D721Med (cell line): ENCODE results near the gene EPN2.

Experiments used
- DNase-seq: peaks from one replicate; pipeline ENCODE4 v3.0.0; 2011; ENCODE audit warnings: low spot score; ENCODE audit not compliant: insufficient read length
- FAIRE-seq: peaks from 2 replicates; lab custom pipeline; 2011; peaks lifted over from hg19 to GRCh38; lab: Jason Lieb, UNC
- CTCF ChIP-seq: IDR thresholded peaks from 2 replicates; pipeline ENCODE4 v1.5.1; 2012; ENCODE audit warnings: mild to moderate bottlenecking, control low read depth; ENCODE audit not compliant: insufficient read depth; ENCODE audit errors: missing control alignments

Gene EPN2

GRCh38 chr17:19253112-19253511, 15.9 kb downstream of the EPN2 start:
- DNase-seq (no peak), FAIRE-seq (no peak)
- no peak for TF ChIP-seq CTCF

- no peak for TF ChIP-seq CTCF
- no peak for FAIRE-seq
- no peak for DNase-seq
Observed at GRCh38 chr17:19254651-19255050, 17.5 kb downstream of the EPN2 start.

GRCh38 chr17:19255279-19255678, 18.1 kb downstream of the EPN2 start:
- DNase-seq: no peak
- no peak for FAIRE-seq
- no peak for TF ChIP-seq CTCF

- FAIRE-seq: no peak
- no peak for TF ChIP-seq CTCF
- no peak for DNase-seq
Observed at GRCh38 chr17:19258371-19258770, 21.2 kb downstream of the EPN2 start.

- TF ChIP-seq CTCF: no peak
- DNase-seq (no peak), FAIRE-seq (no peak)
Observed at GRCh38 chr17:19260958-19261357, 23.8 kb downstream of the EPN2 start.

- DNase-seq (no peak), FAIRE-seq (no peak)
- TF ChIP-seq CTCF: no peak
Observed at GRCh38 chr17:19261426-19261825, 24.3 kb downstream of the EPN2 start.

GRCh38 chr17:19262650-19263631, 25.8 kb downstream of the EPN2 start:
- TF ChIP-seq CTCF: no peak
- DNase-seq: no peak
- no peak for FAIRE-seq
